GM19043 (cell line): ENCODE data around the gene ADGRF5.
"Not testable (repeated sequence)": the region's sequence is repeated elsewhere in the genome, so short reads cannot be mapped to it uniquely, and the experiment has no call there.

Experiments used
- ATAC-seq: cut with Tn5 transposase; IDR thresholded peaks from one replicate; pipeline ENCODE4 v1.9.1; 2021; ENCODE audit warnings: low read depth; ENCODE audit not compliant: unreplicated experiment

The ADGRF5 gene

DNA sequence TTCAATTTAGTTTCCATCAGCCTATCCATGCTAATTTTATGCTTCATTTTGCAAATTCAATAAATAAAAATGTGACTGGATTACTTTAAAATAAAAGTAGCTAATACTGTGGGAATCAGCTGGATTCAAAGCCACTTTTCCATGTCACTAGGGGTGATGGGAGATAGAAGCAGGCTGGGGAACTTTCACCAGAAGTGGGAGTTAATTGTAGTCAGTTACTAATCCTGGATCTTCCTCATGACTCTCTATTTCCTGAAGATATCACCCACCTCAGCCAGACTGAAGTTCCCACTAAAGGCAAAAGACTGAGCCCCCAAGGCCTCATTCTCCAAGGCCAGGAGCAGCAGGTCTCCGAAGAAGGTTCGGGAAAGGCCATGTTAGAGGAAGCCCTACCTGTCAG lies 86.7 kb downstream of the ADGRF5 start:
- ATAC-seq, result not testable (repeated sequence)

DNA sequence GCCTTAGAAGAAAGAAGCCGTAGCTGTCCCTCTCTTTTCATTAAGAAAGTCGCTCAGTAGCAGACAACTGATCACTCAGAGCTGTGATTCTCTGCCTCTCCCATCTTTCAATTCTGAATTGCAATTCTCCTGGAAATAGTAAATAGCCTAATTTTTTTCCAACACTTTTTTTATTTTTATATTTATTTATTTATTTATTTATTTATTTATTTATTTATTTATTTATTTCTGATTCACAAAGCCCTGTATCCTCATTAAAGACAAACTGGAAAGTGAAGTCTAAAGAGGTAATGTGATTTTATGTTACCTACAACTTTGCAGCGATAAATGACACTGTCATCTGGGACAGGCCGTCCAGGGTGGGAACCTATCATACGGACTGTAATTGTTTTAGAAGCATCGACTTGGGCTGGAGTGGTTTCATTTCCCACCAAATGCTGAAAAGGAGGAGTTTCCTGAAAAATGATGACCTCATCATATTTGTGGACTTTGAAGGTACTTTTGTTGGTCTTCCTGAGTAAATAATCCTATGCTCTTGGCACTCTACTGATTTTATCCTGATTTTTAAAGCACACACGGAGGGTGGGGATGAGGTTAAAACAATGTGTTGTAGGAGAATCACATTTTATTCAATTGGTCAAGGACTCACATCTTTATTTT lies 87.4 kb downstream of the ADGRF5 start:
- ATAC-seq, result not testable (repeated sequence)

DNA sequence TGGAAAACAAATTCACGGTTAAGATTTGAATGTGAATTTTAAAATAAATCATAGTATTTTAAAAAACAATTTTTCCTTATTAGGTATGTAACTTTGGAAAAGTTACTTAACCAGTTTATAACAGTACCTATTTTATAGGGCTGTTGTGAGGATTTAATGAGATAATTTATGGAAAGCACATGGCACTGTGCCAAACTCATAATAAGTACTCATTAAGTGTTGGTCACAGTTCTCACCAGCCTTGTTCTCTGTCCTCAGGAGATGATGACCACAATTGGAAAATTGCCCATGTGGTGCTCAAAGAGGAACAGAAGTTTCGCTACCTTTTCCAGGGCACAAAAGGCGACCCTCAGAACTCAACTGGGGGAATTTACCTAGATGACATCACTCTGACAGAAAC lies 88.9 kb downstream of the ADGRF5 start:
- ATAC-seq, result no peak

GRCh38 chr6:46828939-46829338 lies 92.8 kb downstream of the ADGRF5 start:
- no peak for ATAC-seq

GRCh38 chr6:46821458-46821881 lies 100.3 kb downstream of the ADGRF5 start:
- ATAC-seq, result no peak

GRCh38 chr6:46819561-46819960 lies 102.2 kb downstream of the ADGRF5 start:
- no peak for ATAC-seq

DNA sequence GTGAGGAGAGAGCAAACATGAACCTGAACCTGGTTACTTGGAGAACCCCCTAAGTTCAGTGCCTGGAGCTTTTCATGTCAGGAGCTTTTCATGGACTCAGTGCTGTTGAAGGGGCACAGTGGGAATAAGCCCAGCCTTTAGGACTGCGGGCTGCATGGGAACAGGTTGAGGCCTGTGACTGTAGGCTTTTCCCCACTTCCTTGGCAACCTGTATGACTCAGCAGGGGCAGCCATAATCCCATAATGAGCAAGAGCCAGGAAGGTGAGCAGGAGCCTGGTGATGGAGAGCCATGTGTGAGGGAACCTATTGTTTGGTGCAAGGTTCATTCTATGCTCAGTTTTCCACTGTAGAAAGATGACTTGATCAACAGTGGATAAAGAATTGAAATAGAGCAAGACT lies 105.1 kb downstream of the ADGRF5 start:
- no peak for ATAC-seq

DNA sequence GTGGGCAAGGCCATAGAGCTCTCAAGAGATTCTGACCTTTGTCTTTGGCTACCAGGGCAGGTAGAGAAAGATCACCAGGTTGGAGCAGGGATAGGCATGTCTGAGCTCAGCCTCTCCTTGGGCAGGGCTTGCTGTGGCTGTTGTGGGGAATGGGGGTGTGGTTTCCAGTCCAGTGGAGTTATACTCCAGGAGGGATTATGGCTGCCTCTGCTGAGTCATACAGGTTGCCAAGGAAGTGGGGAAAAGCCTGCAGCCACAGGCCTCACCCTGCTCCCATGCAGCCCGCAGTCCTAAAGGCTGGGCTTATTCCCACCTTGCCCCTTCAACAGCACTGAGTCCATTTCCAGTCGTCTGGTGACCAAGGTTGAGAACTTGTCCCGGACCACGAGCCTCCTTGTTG lies 106.6 kb downstream of the ADGRF5 start:
- no peak for ATAC-seq

DNA sequence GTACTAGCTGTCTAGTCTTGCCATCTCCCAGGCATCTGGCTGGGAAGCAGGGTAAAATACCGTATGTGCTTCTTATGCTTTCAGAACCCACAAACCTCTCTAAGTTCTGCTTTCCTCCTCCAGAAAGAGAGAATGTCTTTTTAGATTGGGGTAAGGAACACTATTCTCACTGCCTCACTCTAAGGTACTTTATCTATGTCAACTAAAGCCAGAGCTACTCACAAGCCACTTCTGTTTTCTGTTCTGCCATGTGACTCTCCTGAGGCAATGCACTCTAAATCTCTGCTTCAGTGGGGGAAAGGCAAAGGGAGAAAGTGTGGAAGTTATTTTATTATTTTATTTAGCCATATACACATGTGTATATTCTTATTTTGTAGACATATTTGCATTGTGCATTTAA lies 112.9 kb downstream of the ADGRF5 start:
- ATAC-seq, result no peak
